Esophagus muscularis mucosa (tissue), 4 donors: Measurements from ENCODE around the gene KIN. TPM values are rescaled to one million over a fixed set of nuclear protein-coding genes. Genes with fewer than 3 reads are reported as not detected.

Experiments used
- DNase-seq: peaks from one replicate; pipeline ENCODE4 v3.0.0-alpha.2; 2017; ENCODE audit errors: extremely low spot score
- H3K27ac ChIP-seq, 4 donors: fragments of 200-600 bp; sonication (generic); replicated peaks in 1 of 4; 1 replicate in 3 of 4; 2 replicates in 1 of 4; pipeline ENCODE4 v1.5.1; 2016 to 2019; ENCODE audit warnings: mild to moderate bottlenecking in 1 of 4
- H3K27me3 ChIP-seq, 4 donors: fragments of 200-600 bp; sonication (generic); one replicate each; pipeline versions ENCODE4 v1.5.1 to v1.6.0; 2016 to 2019
- H3K36me3 ChIP-seq, 4 donors: fragments of 200-600 bp; sonication (generic); one replicate each; pipeline ENCODE4 v1.5.1; 2016 to 2019
- H3K4me1 ChIP-seq, 4 donors: fragments of 200-600 bp; sonication (generic); one replicate each; pipeline ENCODE4 v1.5.1; 2016 to 2019
- H3K4me3 ChIP-seq, 4 donors: fragments of 200-600 bp; sonication (generic); 1 replicate in 2 of 4; 2 replicates in 2 of 4; pipeline ENCODE4 v1.5.1; 2016 to 2019; ENCODE audit warnings: mild to moderate bottlenecking in 4 of 4, moderate library complexity in 1 of 4
- H3K9me3 ChIP-seq, 4 donors: fragments of 200-600 bp; sonication (generic); 1 replicate in 3 of 4; 2 replicates in 1 of 4; pipeline ENCODE4 v1.5.1; 2016 to 2019
- EP300 ChIP-seq: sonication (generic); formaldehyde crosslinking; IDR thresholded peaks from one replicate; pipeline ENCODE4 v1.6.1; 2017; ENCODE audit warnings: antibody characterized with exemption
- POLR2A ChIP-seq: fragments of 450-650 bp; IDR thresholded peaks from one replicate; pipeline ENCODE4 v1.6.1; 2017; ENCODE audit warnings: antibody characterized with exemption, moderate library complexity, mild to moderate bottlenecking, low read depth
- POLR2AphosphoS5 ChIP-seq, 2 donors: sonication (generic); formaldehyde crosslinking; IDR thresholded peaks; one replicate each; pipeline ENCODE4 v1.6.1; 2017; ENCODE audit warnings: antibody characterized with exemption in 2 of 2
- WGBS: methylation state at CpG from one replicate; pipeline ENCODE4 v1.1.5; 2018; 5-methylcytosine and 5-hydroxymethylcytosine counted together
- intact Hi-C: fragments of 100-400 bp; cut with DNase I; formaldehyde crosslinking; loops from one replicate; pipeline ENCODE4 v1.15.1; 2023
- total RNA-seq, 4 donors: library from RNA; depleted of rRNA; stranded (reverse); fragments of >200 nt; gene quantifications; one replicate each; pipeline versions ENCODE4 v1.1.0 to v1.2.1, GENCODE V29; 2016
- TF ChIP-seq, protein P1 (sequence below), 3 experiments: fragments of 200-600 bp in 2 of 3; fragments of 450-650 bp in 1 of 3; sonication (generic) in 2 of 3; IDR thresholded peaks; one replicate each; pipeline ENCODE4 v1.5.1; 2017 to 2019; ENCODE audit warnings: antibody characterized with exemption in 3 of 3, mild to moderate bottlenecking in 2 of 3, moderate library complexity in 1 of 3

Gene KIN
- total RNA-seq, 4 donors from 2014 or later = 3.1 to 8.3 (median 6.1) TPM

DNA sequence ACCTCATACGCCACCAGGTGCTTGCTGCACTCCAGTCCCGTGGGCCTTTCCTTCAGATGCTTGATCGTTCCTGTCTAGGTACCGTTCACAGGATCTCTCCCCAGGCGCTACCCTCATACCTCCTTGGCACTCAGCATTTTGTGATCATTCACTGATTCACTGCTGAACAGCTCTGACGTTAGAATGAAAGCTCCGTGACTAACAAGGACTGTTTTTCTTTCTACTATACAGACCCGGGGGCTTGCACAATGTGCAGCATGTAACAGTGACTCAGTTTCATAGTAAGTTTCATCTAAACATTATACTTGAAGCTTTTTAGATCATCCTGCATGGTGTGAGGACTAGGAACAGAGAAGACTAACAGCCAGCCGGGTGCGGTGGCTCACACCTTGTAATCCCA is 20.6 kb downstream of the KIN start:
- no peak overlapping the region for H3K4me3 ChIP-seq
- no peak for TF ChIP-seq POLR2A
- TF ChIP-seq, protein P1, sequence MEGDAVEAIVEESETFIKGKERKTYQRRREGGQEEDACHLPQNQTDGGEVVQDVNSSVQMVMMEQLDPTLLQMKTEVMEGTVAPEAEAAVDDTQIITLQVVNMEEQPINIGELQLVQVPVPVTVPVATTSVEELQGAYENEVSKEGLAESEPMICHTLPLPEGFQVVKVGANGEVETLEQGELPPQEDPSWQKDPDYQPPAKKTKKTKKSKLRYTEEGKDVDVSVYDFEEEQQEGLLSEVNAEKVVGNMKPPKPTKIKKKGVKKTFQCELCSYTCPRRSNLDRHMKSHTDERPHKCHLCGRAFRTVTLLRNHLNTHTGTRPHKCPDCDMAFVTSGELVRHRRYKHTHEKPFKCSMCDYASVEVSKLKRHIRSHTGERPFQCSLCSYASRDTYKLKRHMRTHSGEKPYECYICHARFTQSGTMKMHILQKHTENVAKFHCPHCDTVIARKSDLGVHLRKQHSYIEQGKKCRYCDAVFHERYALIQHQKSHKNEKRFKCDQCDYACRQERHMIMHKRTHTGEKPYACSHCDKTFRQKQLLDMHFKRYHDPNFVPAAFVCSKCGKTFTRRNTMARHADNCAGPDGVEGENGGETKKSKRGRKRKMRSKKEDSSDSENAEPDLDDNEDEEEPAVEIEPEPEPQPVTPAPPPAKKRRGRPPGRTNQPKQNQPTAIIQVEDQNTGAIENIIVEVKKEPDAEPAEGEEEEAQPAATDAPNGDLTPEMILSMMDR (IDR thresholded peaks at IDR 0.05) = no peak
- no peak for TF ChIP-seq EP300
- TF ChIP-seq POLR2AphosphoS5 (IDR thresholded peaks at IDR 0.05) = no peak
- H3K27ac ChIP-seq = no peak overlapping the region
- intact Hi-C loops = no loop called here
- DNase-seq = no peak
- H3K27me3 ChIP-seq = no peaks in the 10 kb centered on the region
- no peaks in the 10 kb centered on the region for H3K4me1 ChIP-seq
- H3K9me3 ChIP-seq = no peaks in the 10 kb centered on the region
- 87% methylated on average over 10 of the region's 10 CpGs for WGBS
- peaks cover 55 to 98% (median 84%) of the 10 kb centered on the region in 4 donors for H3K36me3 ChIP-seq

DNA sequence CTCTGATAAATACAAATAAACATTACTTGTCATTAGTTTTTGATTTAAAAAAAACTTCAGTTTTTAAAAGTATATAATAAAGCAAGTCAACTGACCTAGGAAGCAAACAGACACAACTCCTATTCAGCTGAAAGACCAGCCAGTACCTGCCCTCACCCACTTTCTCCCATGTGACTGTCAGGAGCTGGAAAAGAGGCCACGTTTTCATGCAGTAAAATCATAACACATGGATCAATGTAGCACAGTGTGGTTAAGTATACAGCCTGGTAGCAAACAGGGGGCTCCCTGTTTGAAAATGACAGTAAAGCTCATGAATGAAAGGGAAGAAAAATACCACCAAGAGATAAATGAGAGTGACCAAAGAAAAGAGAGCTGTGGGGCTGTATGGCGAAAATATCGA is 21.6 kb downstream of the KIN start:
- Histone ChIP-seq H3K36me3 (peaks cover 58 to 98% (median 84%) of the 10 kb centered on the region in 4 donors), H3K9me3 (no peaks in the 10 kb centered on the region), H3K4me1 (no peaks in the 10 kb centered on the region), H3K27ac (no peak overlapping the region), H3K4me3 (no peak overlapping the region), H3K27me3 (no peaks in the 10 kb centered on the region)
- 81% methylated on average over 3 of the region's 3 CpGs for WGBS
- no peak for DNase-seq
- TF ChIP-seq POLR2AphosphoS5 (IDR thresholded peaks at IDR 0.05) (no peak), POLR2A (no peak), EP300 (no peak)
- TF ChIP-seq, protein P1 (IDR thresholded peaks at IDR 0.05) = no peak
- intact Hi-C loops = no loop called here

DNA sequence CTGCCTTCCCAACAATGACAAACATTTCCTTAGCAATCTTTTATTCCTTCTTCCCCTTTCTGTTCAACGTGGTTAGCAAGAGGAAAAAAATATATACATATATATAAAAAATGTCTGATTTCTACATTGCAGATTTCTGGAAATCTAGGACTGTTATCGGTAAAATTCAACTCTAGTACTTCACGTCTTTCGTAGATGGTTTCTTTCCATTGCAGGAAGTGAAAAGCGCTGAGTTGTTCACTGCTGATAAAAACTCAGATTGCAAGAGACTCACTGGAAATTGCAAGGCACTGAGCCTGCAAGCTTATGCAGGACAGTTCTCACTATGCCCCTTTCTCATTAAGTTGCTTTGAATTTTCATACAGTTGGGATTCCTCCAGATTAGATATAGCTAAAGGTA is 23.9 kb downstream of the KIN start:
- Histone ChIP-seq H3K27me3 (no peaks in the 10 kb centered on the region), H3K4me1 (no peaks in the 10 kb centered on the region), H3K4me3 (no peak overlapping the region), H3K9me3 (no peaks in the 10 kb centered on the region), H3K27ac (no peak overlapping the region), H3K36me3 (peaks cover 64 to 100% (median 88%) of the 10 kb centered on the region in 4 donors)
- no peak for DNase-seq
- intact Hi-C loops = no loop called here
- TF ChIP-seq, protein P1 (IDR thresholded peaks at IDR 0.05) = no peak
- TF ChIP-seq EP300 = no peak
- no peak for TF ChIP-seq POLR2AphosphoS5 (IDR thresholded peaks at IDR 0.05)
- no peak for TF ChIP-seq POLR2A
- WGBS = 76% methylated on average over 5 of the region's 5 CpGs

DNA sequence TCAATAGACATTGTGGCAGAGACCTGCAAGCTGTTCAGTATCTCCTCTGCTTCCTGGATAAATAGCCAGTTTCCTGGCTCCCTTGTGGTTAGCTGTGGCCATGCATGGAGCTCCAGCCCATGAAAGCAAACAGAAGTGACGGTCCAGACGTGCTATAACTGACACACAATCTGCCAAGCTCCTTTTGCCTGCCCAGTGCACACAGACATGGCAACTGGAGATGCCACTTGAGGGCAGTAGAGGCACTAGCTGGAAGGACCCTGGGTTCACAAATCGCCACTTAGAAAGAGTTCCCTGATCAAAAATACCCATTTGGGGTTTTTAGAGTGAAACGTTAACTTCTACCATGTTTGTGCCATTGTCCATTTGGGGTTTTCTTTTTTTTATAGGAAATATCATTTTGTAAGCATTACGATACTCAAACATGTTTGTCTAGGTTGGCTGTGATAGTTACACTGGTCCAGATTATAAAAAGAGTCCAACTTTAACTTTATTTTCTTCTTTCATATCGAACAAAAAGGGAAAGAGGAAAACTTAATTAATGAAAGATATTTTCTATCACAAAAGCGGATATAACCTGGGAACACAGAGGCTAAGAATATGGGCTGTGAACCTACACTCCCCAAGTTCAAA is 31.3 kb downstream of the KIN start:
- 77% methylated on average over 7 of the region's 7 CpGs for WGBS
- Histone ChIP-seq H3K4me1 (no peaks in the 10 kb centered on the region), H3K27ac (no peak overlapping the region), H3K4me3 (no peak overlapping the region), H3K27me3 (no peaks in the 10 kb centered on the region), H3K36me3 (peaks cover 65 to 95% (median 84%) of the 10 kb centered on the region in 4 donors), H3K9me3 (no peaks in the 10 kb centered on the region)
- TF ChIP-seq POLR2AphosphoS5 (IDR thresholded peaks at IDR 0.05) = no peak
- TF ChIP-seq, protein P1 (IDR thresholded peaks at IDR 0.05) = peak in 2 of 3 experiments; percentile 9 to 28
- intact Hi-C loops = no loop called here
- no peak for DNase-seq

DNA sequence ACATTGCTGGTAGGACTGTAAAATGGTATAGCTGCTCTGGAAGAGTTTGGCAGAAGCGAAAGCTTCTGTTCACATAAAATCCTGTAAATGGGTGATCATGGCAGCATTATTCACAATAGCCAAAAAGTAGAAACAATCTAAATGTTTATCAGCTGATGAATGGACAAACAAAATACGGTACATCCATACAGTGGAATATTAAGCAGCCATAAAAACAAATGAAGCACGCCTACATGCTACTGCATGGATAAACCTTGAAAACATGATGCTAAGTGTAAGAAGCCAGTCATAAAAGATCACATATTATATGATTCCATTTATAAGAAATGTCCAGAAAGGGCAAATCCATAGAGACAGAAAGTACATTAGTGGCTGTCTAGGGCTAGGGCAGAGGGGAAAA is 32.7 kb downstream of the KIN start:
- no peak for DNase-seq
- no peak overlapping the region for H3K4me3 ChIP-seq
- TF ChIP-seq, protein P1 (IDR thresholded peaks at IDR 0.05) = no peak
- no peak for TF ChIP-seq POLR2AphosphoS5 (IDR thresholded peaks at IDR 0.05)
- TF ChIP-seq POLR2A = no peak
- TF ChIP-seq EP300 = no peak
- H3K36me3 ChIP-seq = peaks cover 60 to 93% (median 79%) of the 10 kb centered on the region in 4 donors
- intact Hi-C loops = no loop called here
- H3K27me3 ChIP-seq = no peaks in the 10 kb centered on the region
- no peak overlapping the region for H3K27ac ChIP-seq
- H3K9me3 ChIP-seq = no peaks in the 10 kb centered on the region
- no peaks in the 10 kb centered on the region for H3K4me1 ChIP-seq
- WGBS = 77% methylated on average over 3 of the region's 3 CpGs
